GM23338 (cell line): ENCODE measurements around the gene FN3KRP. TPM values are rescaled to one million over a fixed set of nuclear protein-coding genes. Genes with fewer than 3 reads are reported as not detected.
A peak's percentile ranks its signal among the peaks of the same experiment; 100 is the strongest.

Experiments used
- ATAC-seq: fragments of 200-7000 bp; cut with Tn5 transposase; 3 replicates; pipeline ENCODE4 v1.9.1; 2020
- DNase-seq: peaks from one replicate; pipeline ENCODE4 v3.0.0-alpha.2; 2015; ENCODE audit warnings: low spot score
- H2AFZ ChIP-seq: fragments of 200-600 bp; sonication (generic); 2 replicates; pipeline ENCODE4 v1.8.0; 2016; ENCODE audit warnings: antibody characterized with exemption, mild to moderate bottlenecking, moderate library complexity
- H3F3A ChIP-seq: fragments of 200-600 bp; sonication (generic); replicated peaks from 2 replicates; pipeline ENCODE4 v1.8.0; 2017; ENCODE audit warnings: antibody characterized with exemption, mixed run types, low read depth
- H3K27ac ChIP-seq: fragments of 200-600 bp; sonication (generic); 2 replicates; pipeline ENCODE4 v1.6.1; 2016; ENCODE audit warnings: low read depth
- H3K27me3 ChIP-seq: fragments of 200-600 bp; sonication (generic); 2 replicates; pipeline ENCODE4 v1.8.0; 2016; ENCODE audit warnings: mild to moderate bottlenecking, mixed run types, moderate library complexity; ENCODE audit not compliant: insufficient read depth
- H3K36me3 ChIP-seq: fragments of 200-600 bp; sonication (generic); 2 replicates; pipeline ENCODE4 v1.8.0; 2016; ENCODE audit warnings: mild to moderate bottlenecking; ENCODE audit not compliant: insufficient read depth
- H3K4me1 ChIP-seq: fragments of 200-600 bp; sonication (generic); 2 replicates; pipeline ENCODE4 v1.8.0; 2016; ENCODE audit warnings: mild to moderate bottlenecking, moderate library complexity; ENCODE audit not compliant: insufficient read depth
- H3K4me2 ChIP-seq: fragments of 200-600 bp; sonication (generic); 2 replicates; pipeline ENCODE4 v1.7.1; 2017; ENCODE audit warnings: mixed run types
- H3K4me3 ChIP-seq: fragments of 200-600 bp; sonication (generic); 2 replicates; pipeline ENCODE4 v1.6.1; 2016; ENCODE audit warnings: mixed run types
- H3K79me2 ChIP-seq: fragments of 200-600 bp; sonication (generic); replicated peaks from 2 replicates; pipeline ENCODE4 v1.8.0; 2017; ENCODE audit warnings: mild to moderate bottlenecking; ENCODE audit not compliant: insufficient read depth
- H3K9me2 ChIP-seq: fragments of 200-600 bp; sonication (generic); 2 replicates; pipeline ENCODE4 v1.8.0; 2017; ENCODE audit not compliant: insufficient read depth
- H4K20me1 ChIP-seq: fragments of 200-600 bp; sonication (generic); replicated peaks from 2 replicates; pipeline ENCODE4 v1.8.0; 2017; ENCODE audit warnings: mild to moderate bottlenecking; ENCODE audit not compliant: insufficient read depth
- H3K27ac Mint-ChIP-seq: 2 replicates; pipeline ENCODE4 v1.8.0; 2020; ENCODE audit warnings: inconsistent platforms, mild to moderate bottlenecking, moderate library complexity, mixed read lengths
- H3K27me3 Mint-ChIP-seq: 3 replicates; pipeline ENCODE4 v1.8.0; 2022; ENCODE audit warnings: low read depth, mild to moderate bottlenecking, moderate library complexity, mixed read lengths, inconsistent platforms; ENCODE audit not compliant: insufficient read depth, poor library complexity
- H3K36me3 Mint-ChIP-seq: 3 replicates; pipeline ENCODE4 v1.8.0; 2021; ENCODE audit warnings: low read depth, mild to moderate bottlenecking, inconsistent platforms, moderate library complexity, mixed read lengths
- H3K4me1 Mint-ChIP-seq: 3 replicates; pipeline ENCODE4 v1.8.0; 2020; ENCODE audit warnings: mild to moderate bottlenecking, inconsistent platforms, mixed read lengths
- H3K4me3 Mint-ChIP-seq: 3 replicates; pipeline ENCODE4 v1.8.0; 2021; ENCODE audit warnings: moderate library complexity, mild to moderate bottlenecking, inconsistent platforms, mixed read lengths
- H3K9me3 Mint-ChIP-seq: 3 replicates; pipeline ENCODE4 v1.8.0; 2020; ENCODE audit warnings: moderate library complexity, mild to moderate bottlenecking, inconsistent platforms, mixed read lengths
- CREB1 ChIP-seq: fragments of 250-450 bp; sonication (Bioruptor Pico); IDR thresholded peaks from 2 replicates; pipeline ENCODE4 v1.5.0; 2020; ENCODE audit warnings: low read depth, mild to moderate bottlenecking, moderate library complexity
- CTCF ChIP-seq, 2 experiments: fragments of 200-600 bp in 1 of 2; sonication (generic) in 1 of 2; conservative IDR thresholded peaks; 2 replicates each; pipeline versions ENCODE4 v1.5.1 to v1.6.1; 2016 to 2017; ENCODE audit warnings: antibody characterized with exemption in 2 of 2, low read depth in 2 of 2, mild to moderate bottlenecking in 2 of 2, moderate library complexity in 1 of 2
- ETS1 ChIP-seq: IDR thresholded peaks from 2 replicates; pipeline ENCODE4 v1.6.1; 2016; ENCODE audit warnings: antibody characterized with exemption
- EZH2 ChIP-seq: fragments of 200-600 bp; sonication (generic); IDR thresholded peaks from one replicate; pipeline ENCODE4 v1.8.0; 2017; ENCODE audit warnings: antibody characterized with exemption, mild to moderate bottlenecking, low read depth; ENCODE audit not compliant: unreplicated experiment
- EZH2phosphoT487 ChIP-seq: fragments of 200-600 bp; sonication (generic); IDR thresholded peaks from one replicate; pipeline ENCODE4 v1.8.1; 2018; ENCODE audit warnings: antibody characterized with exemption; ENCODE audit not compliant: unreplicated experiment
- JUNB ChIP-seq: IDR thresholded peaks from one replicate; pipeline ENCODE4 v1.6.1; 2016; ENCODE audit warnings: antibody characterized with exemption; ENCODE audit not compliant: unreplicated experiment
- NANOG ChIP-seq: IDR thresholded peaks from 2 replicates; pipeline ENCODE4 v1.6.1; 2016; ENCODE audit warnings: antibody characterized with exemption, borderline replicate concordance
- POLR2AphosphoS5 ChIP-seq: IDR thresholded peaks from 2 replicates; pipeline ENCODE4 v1.6.1; 2016; ENCODE audit warnings: antibody characterized with exemption, low read depth
- REST ChIP-seq: IDR thresholded peaks from one replicate; pipeline ENCODE4 v1.6.1; 2018; ENCODE audit warnings: antibody characterized with exemption; ENCODE audit not compliant: unreplicated experiment
- STAT1 ChIP-seq: IDR thresholded peaks from one replicate; pipeline ENCODE4 v1.6.1; 2016; ENCODE audit warnings: antibody characterized with exemption; ENCODE audit not compliant: unreplicated experiment
- ZNF114 ChIP-seq: fragments of 250-450 bp; sonication (Bioruptor Pico); IDR thresholded peaks from 2 replicates; pipeline ENCODE4 v1.5.0; 2020; ENCODE audit warnings: mild to moderate bottlenecking, moderate library complexity
- ZNF331 ChIP-seq: fragments of 250-450 bp; sonication (Bioruptor Pico); IDR thresholded peaks from 2 replicates; pipeline ENCODE4 v1.5.0; 2020; ENCODE audit warnings: low read depth, mild to moderate bottlenecking, moderate library complexity
- ZNF462 ChIP-seq: fragments of 250-450 bp; sonication (Bioruptor Pico); IDR thresholded peaks from 2 replicates; pipeline ENCODE4 v1.5.0; 2020; ENCODE audit warnings: mild to moderate bottlenecking, moderate library complexity
- polyA plus RNA-seq: library from polyadenylated mRNA; unstranded; fragments of >200 nt; fragmentation: Nextera tagmentation; extraction: Ambion mirVana; gene quantifications from 2 replicates; pipeline ENCODE4 v1.2.1, GENCODE V29; 2016
- total RNA-seq: library from RNA; depleted of rRNA; stranded (reverse); fragments of >200 nt; shearing (Covaris generic); gene quantifications from 2 replicates; pipeline ENCODE4 v1.2.3, GENCODE V29; 2014

The FN3KRP gene
- total and polyA plus RNA-seq, 2 experiments from 2014 or later, result 15.9 to 16.7 TPM

- Histone ChIP-seq H3K4me1 (peaks cover 24% of the 10 kb centered on the region), H3K36me3 (no peaks in the 10 kb centered on the region), H3K27ac (no peak overlapping the region), H2AFZ (no peak overlapping the region), H4K20me1 (peaks cover 6% of the 10 kb centered on the region; the same call in 1 of the 2 replicates), H3K4me2 (peak overlapping the region; percentile 96), H3F3A (0 out of 2 replicates have a peak, but pooled peaks cover 5% of the 10 kb centered on the region), H3K9me2 (no peaks in the 10 kb centered on the region), H3K27me3 (peaks cover 17% of the 10 kb centered on the region), H3K79me2 (peaks cover 45% of the 10 kb centered on the region), H3K4me3 (peak overlapping the region; percentile 93)
- no peak overlapping the region for H3K27ac Mint-ChIP-seq
- H3K36me3 Mint-ChIP-seq, result peaks cover 32% of the 10 kb centered on the region
- H3K9me3 Mint-ChIP-seq, result peaks cover 3% of the 10 kb centered on the region; the same call in 2 of the 3 replicates
- H3K4me1 Mint-ChIP-seq, result peaks cover 42% of the 10 kb centered on the region
- no peak for TF ChIP-seq ZNF331
- TF ChIP-seq STAT1, result no peak
- TF ChIP-seq ZNF114 (CRISPR knock-in tag), result no peak
- no peak for TF ChIP-seq POLR2AphosphoS5
- TF ChIP-seq EZH2phosphoT487, result no peak
- TF ChIP-seq NANOG, result no peak
- TF ChIP-seq REST, result no peak
- no peak for TF ChIP-seq ETS1
- TF ChIP-seq ZNF462 (CRISPR knock-in tag), result no peak
- TF ChIP-seq EZH2, result no peak
- no peak for TF ChIP-seq CREB1 (CRISPR knock-in tag)
- no peak for TF ChIP-seq CTCF (conservative IDR thresholded peaks at IDR 0.05; ENCODE audit: low read depth in 2 of 2)
- TF ChIP-seq JUNB, result no peak
- H3K27me3 Mint-ChIP-seq, result peaks cover 22% of the 10 kb centered on the region
- DNase-seq (peak; percentile 10), ATAC-seq (no peak)
- peak overlapping the region; percentile 91 for H3K4me3 Mint-ChIP-seq
Measured at GRCh38 chr17:82753201-82753464, 36.6 kb downstream of the FN3KRP start.
